ENCODE data around the gene LRRC74B.
"Not testable (repeated sequence)": the region's sequence is repeated elsewhere in the genome, so short reads cannot be mapped to it uniquely, and the experiment has no call there.

LRRC74B gene

GRCh38 chr22:21032868-21033688 lies 12.7 kb upstream of the LRRC74B start:
- no peak for DNase-seq

GRCh38 chr22:21033895-21034294 lies 11.9 kb upstream of the LRRC74B start:
- no peak for DNase-seq

GRCh38 chr22:21034989-21035388 lies 10.8 kb upstream of the LRRC74B start:
- DNase-seq = no peak

- no peak for DNase-seq
Measured at GRCh38 chr22:21038405-21038804, 7.3 kb upstream of the LRRC74B start.

GRCh38 chr22:21039158-21039557 lies 6.6 kb upstream of the LRRC74B start:
- DNase-seq = not testable (repeated sequence)

GRCh38 chr22:21041937-21042336 lies 3.8 kb upstream of the LRRC74B start:
- no peak for DNase-seq

GRCh38 chr22:21042978-21043859 lies 2.5 kb upstream of the LRRC74B start:
- DNase-seq = no peak

- DNase-seq = no peak
Measured at GRCh38 chr22:21043860-21044535, 1.7 kb upstream of the LRRC74B start.

- no peak for DNase-seq
Measured at GRCh38 chr22:21044931-21045584, 688 bp upstream of the LRRC74B start.

GRCh38 chr22:21047035-21047661 lies 1.4 kb downstream of the LRRC74B start:
- no peak for DNase-seq

- no peak for DNase-seq
Measured at GRCh38 chr22:21047730-21048129, 2.0 kb downstream of the LRRC74B start.

- DNase-seq = not testable (repeated sequence)
Measured at GRCh38 chr22:21048448-21048847, 2.7 kb downstream of the LRRC74B start.

- not testable (repeated sequence) for DNase-seq
Measured at GRCh38 chr22:21048965-21049364, 3.2 kb downstream of the LRRC74B start.

GRCh38 chr22:21051145-21051830 lies 5.5 kb downstream of the LRRC74B start:
- no peak for DNase-seq

GRCh38 chr22:21051831-21052400 lies 6.2 kb downstream of the LRRC74B start:
- no peak for DNase-seq

GRCh38 chr22:21052715-21053459 lies 7.1 kb downstream of the LRRC74B start:
- no peak for DNase-seq

- no peak for DNase-seq
Measured at GRCh38 chr22:21054046-21054713, 8.4 kb downstream of the LRRC74B start.

GRCh38 chr22:21054714-21055563 lies 9.2 kb downstream of the LRRC74B start:
- no peak for DNase-seq

- no peak for DNase-seq
Measured at GRCh38 chr22:21055564-21055834, 9.8 kb downstream of the LRRC74B start.

All from 8988T (cell line).